ENCODE results near the gene TBXAS1. TPM values are rescaled to one million over a fixed set of nuclear protein-coding genes. Genes with fewer than 3 reads are reported as not detected.
A peak's percentile ranks its signal among the peaks of the same experiment; 100 is the strongest.

The TBXAS1 gene
- total and polyA plus RNA-seq, 11 donors: 2.0 to 32.0 (median 4.7) TPM

DNA sequence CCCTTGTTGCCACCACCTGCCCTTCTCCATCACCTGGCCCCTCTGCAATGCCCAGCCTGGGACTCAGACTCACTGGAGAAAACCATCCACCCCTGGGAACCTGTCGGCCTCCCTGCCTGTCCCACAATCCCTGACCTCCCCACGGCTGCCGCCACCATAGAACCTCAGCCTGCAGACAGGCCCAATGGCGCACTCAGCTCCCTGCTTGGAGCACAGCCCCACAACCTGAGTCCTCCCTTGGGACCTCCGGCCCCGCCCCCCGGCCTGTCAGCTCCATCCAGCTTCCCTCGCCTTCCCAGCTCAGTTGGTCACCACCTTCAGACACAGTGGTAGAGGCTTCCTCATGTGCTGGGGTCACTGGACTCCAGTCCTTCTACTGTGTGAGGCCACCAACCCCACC is 192.5 kb downstream of the TBXAS1 start:
- no peaks in the 10 kb centered on the region for H3K4me1 ChIP-seq
- H3K36me3 ChIP-seq: peaks cover 0 to 74% (median 41%) of the 10 kb centered on the region in 9 donors
- 92 to 99% (median 97%) methylated on average over 7 to 8 of the region's 8 CpGs for WGBS, 4 donors
- no peak for DNase-seq
- TF ChIP-seq POLR2A (IDR thresholded peaks at IDR 0.05): no peak
- TF ChIP-seq, protein P1, sequence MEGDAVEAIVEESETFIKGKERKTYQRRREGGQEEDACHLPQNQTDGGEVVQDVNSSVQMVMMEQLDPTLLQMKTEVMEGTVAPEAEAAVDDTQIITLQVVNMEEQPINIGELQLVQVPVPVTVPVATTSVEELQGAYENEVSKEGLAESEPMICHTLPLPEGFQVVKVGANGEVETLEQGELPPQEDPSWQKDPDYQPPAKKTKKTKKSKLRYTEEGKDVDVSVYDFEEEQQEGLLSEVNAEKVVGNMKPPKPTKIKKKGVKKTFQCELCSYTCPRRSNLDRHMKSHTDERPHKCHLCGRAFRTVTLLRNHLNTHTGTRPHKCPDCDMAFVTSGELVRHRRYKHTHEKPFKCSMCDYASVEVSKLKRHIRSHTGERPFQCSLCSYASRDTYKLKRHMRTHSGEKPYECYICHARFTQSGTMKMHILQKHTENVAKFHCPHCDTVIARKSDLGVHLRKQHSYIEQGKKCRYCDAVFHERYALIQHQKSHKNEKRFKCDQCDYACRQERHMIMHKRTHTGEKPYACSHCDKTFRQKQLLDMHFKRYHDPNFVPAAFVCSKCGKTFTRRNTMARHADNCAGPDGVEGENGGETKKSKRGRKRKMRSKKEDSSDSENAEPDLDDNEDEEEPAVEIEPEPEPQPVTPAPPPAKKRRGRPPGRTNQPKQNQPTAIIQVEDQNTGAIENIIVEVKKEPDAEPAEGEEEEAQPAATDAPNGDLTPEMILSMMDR (IDR thresholded peaks at IDR 0.05): no peak
- H3K9me3 ChIP-seq: no peaks in the 10 kb centered on the region
- no peak overlapping the region for H3K27ac ChIP-seq
- no peaks in the 10 kb centered on the region for H3K27me3 ChIP-seq
- intact Hi-C loops (cut with DNase I): no loop called here
- no peak overlapping the region for H3K4me3 ChIP-seq
- peak in 1 of 4 donors; percentile 20 for ATAC-seq

DNA sequence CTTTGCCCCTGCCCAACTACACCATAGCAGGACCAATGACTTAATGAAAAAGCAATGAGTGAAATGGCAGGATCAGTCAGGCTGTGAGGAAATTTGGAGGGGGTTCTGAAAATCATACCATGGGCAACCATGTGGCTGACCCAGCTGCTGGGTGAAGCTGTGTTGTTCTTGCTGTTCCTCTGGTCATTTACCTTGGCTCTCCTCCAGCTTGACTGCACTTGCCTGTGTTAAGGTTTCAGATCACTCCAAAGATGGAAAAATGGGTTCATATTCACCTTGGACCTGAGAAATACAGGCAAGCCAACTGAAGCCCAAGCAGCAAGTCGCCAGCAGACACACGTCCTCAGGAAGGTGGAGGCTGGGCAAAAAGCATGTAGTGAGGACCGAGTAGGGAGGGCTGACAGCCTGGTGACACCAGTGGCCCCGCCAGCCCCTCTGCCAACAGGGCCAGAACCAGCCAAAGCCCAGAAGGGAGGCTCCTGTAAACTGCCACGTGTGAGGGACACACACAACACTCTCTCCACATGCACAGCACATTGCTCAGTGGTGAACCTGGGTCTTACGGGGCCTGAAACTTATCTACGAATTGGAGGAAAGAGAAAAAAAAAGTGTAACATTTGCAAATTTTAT is 193.6 kb downstream of the TBXAS1 start:
- intact Hi-C loops (cut with DNase I): no loop called here
- no peak for DNase-seq
- Histone ChIP-seq H3K4me3 (no peak overlapping the region), H3K27me3 (no peaks in the 10 kb centered on the region), H3K27ac (no peak overlapping the region), H3K36me3 (peaks cover 0 to 78% (median 52%) of the 10 kb centered on the region in 9 donors), H3K4me1 (no peaks in the 10 kb centered on the region), H3K9me3 (no peaks in the 10 kb centered on the region)
- TF ChIP-seq, protein P1 (IDR thresholded peaks at IDR 0.05): no peak
- TF ChIP-seq POLR2A (IDR thresholded peaks at IDR 0.05): no peak
- 85 to 92% (median 85%) methylated on average over 7 of the region's 7 CpGs for WGBS, 4 donors
- no peak for ATAC-seq

DNA sequence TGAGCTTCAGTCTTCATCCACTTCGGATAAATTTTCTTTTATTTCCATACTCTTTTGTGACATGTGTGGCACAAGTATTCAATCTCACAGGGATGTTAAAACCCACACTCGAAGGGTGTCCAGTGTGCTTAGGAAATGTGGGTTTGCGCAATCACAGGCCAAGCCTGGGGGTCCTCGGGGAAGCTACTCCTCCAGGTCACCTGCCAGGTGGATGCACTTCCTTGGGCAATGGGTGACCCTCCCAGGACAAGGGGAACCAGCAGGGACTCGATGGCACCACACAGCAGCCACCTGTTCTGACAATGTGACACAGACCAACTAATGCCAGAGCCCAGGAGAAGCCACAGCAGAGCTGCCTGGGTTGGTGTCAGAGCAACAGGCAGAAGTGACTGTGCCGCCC is 194.7 kb downstream of the TBXAS1 start:
- no peak for DNase-seq
- H3K27ac ChIP-seq: no peak overlapping the region
- ATAC-seq: no peak
- peaks cover 0 to 83% (median 59%) of the 10 kb centered on the region in 9 donors for H3K36me3 ChIP-seq
- intact Hi-C loops (cut with DNase I): no loop called here
- no peak overlapping the region for H3K4me3 ChIP-seq
- H3K4me1 ChIP-seq: no peaks in the 10 kb centered on the region
- WGBS, 4 donors: 92 to 96% (median 95%) methylated on average over 6 of the region's 6 CpGs
- no peaks in the 10 kb centered on the region for H3K9me3 ChIP-seq
- TF ChIP-seq, protein P1 (IDR thresholded peaks at IDR 0.05): no peak
- TF ChIP-seq POLR2A (IDR thresholded peaks at IDR 0.05): no peak
- H3K27me3 ChIP-seq: no peaks in the 10 kb centered on the region

DNA sequence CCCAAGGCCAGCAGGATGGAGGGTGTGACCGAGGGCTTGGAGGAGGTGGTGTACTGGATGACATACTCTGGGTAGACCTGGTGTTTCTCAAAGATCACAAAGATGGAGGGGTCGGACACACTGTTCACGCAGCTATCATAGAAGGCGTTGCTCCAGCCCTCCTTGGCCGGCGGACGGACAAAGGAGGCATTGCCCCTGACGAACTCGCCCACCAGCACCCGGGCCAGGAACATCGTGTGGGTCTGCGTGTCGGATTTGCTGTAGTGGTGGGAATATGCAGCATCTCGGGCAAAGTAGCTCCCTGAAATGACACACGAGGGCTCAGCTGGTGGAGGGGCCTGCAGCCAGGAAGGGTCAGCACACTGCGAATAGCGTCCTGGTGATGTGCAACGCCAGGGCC is 195.5 kb downstream of the TBXAS1 start:
- intact Hi-C loops (cut with DNase I): no loop called here
- DNase-seq (no peak), ATAC-seq (no peak)
- no peak overlapping the region for H3K27ac ChIP-seq
- no peak overlapping the region for H3K4me3 ChIP-seq
- peaks cover 0 to 87% (median 60%) of the 10 kb centered on the region in 9 donors for H3K36me3 ChIP-seq
- H3K9me3 ChIP-seq: no peaks in the 10 kb centered on the region
- no peaks in the 10 kb centered on the region for H3K4me1 ChIP-seq
- TF ChIP-seq, protein P1 (IDR thresholded peaks at IDR 0.05): no peak
- no peak for TF ChIP-seq POLR2A (IDR thresholded peaks at IDR 0.05)
- 89 to 94% (median 91%) methylated on average over 18 of the region's 18 CpGs for WGBS, 4 donors
- no peaks in the 10 kb centered on the region for H3K27me3 ChIP-seq

Data from heart left ventricle (tissue), 16 donors.